Gastroesophageal sphincter (tissue), 3 donors: ENCODE results near the gene DHX8.

Experiments used
- CTCF ChIP-seq, 4 experiments: fragments of 200-600 bp in 2 of 4; fragments of 450-650 bp in 2 of 4; sonication (generic) in 1 of 4; IDR thresholded peaks; one replicate each; pipeline ENCODE4 v1.5.1; 2017 to 2019; ENCODE audit warnings: antibody characterized with exemption in 4 of 4, mild to moderate bottlenecking in 2 of 4, moderate library complexity in 2 of 4
- EP300 ChIP-seq: sonication (generic); formaldehyde crosslinking; IDR thresholded peaks from one replicate; pipeline ENCODE4 v1.6.1; 2017; ENCODE audit warnings: antibody characterized with exemption, mild to moderate bottlenecking

GRCh38 chr17:43546319-43547188, 62.8 kb downstream of the DHX8 start, which contains the start of gene ETV4:
- no peak for TF ChIP-seq CTCF (IDR thresholded peaks at IDR 0.05)
- no peak for TF ChIP-seq EP300
